HCT116 (cell line): Measurements from ENCODE around the gene NCBP1.

Experiments
- CBX3 ChIP-seq: IDR thresholded peaks from 2 replicates; pipeline ENCODE4 v1.6.1; 2012; ENCODE audit warnings: low read depth
- EZH2 ChIP-seq: fragments of 200-600 bp; sonication (generic); IDR thresholded peaks from 2 replicates; pipeline ENCODE4 v1.6.1; 2017; ENCODE audit warnings: antibody characterized with exemption, mixed run types
- JUND ChIP-seq: IDR thresholded peaks from 2 replicates; pipeline ENCODE4 v1.6.1; 2012
- POLR2A ChIP-seq: IDR thresholded peaks from 2 replicates; pipeline ENCODE4 v1.7.0; 2011; ENCODE audit warnings: borderline replicate concordance; ENCODE audit not compliant: insufficient read depth, insufficient read length; ENCODE audit errors: extremely low read depth
- RAD21 ChIP-seq: IDR thresholded peaks from 2 replicates; pipeline ENCODE4 v1.6.1; 2012; ENCODE audit warnings: low read depth, mild to moderate bottlenecking
- SRF ChIP-seq: IDR thresholded peaks from 2 replicates; pipeline ENCODE4 v1.6.1; 2012; ENCODE audit warnings: low read depth
- ZFX ChIP-seq: fragments of 450-650 bp; IDR thresholded peaks from 2 replicates; pipeline ENCODE4 v1.6.1; 2017
- TF ChIP-seq, protein P1 (sequence below), 3 experiments: fragments of 200-600 bp in 1 of 3; sonication (generic) in 1 of 3; IDR thresholded peaks in 2 of 3; conservative IDR thresholded peaks in 1 of 3; 2 replicates each; pipeline ENCODE4 v1.5.1; 2012 to 2017; ENCODE audit warnings: low read depth in 2 of 3, low read length in 2 of 3, antibody characterized with exemption in 1 of 3, borderline replicate concordance in 1 of 3, control low read depth in 1 of 3, mild to moderate bottlenecking in 1 of 3, mixed read lengths in 1 of 3, mixed run types in 1 of 3, moderate library complexity in 1 of 3; ENCODE audit not compliant: insufficient read depth in 1 of 3

- TF ChIP-seq, protein P1, sequence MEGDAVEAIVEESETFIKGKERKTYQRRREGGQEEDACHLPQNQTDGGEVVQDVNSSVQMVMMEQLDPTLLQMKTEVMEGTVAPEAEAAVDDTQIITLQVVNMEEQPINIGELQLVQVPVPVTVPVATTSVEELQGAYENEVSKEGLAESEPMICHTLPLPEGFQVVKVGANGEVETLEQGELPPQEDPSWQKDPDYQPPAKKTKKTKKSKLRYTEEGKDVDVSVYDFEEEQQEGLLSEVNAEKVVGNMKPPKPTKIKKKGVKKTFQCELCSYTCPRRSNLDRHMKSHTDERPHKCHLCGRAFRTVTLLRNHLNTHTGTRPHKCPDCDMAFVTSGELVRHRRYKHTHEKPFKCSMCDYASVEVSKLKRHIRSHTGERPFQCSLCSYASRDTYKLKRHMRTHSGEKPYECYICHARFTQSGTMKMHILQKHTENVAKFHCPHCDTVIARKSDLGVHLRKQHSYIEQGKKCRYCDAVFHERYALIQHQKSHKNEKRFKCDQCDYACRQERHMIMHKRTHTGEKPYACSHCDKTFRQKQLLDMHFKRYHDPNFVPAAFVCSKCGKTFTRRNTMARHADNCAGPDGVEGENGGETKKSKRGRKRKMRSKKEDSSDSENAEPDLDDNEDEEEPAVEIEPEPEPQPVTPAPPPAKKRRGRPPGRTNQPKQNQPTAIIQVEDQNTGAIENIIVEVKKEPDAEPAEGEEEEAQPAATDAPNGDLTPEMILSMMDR (IDR thresholded peaks at IDR 0.05 in 2 of 3, conservative IDR thresholded peaks at IDR 0.05 in 1 of 3; ENCODE audit: borderline replicate concordance in 1 of 3, insufficient read depth in 1 of 3, low read depth in 2 of 3, low read length in 2 of 3) = no peak
- no peak for TF ChIP-seq JUND
- TF ChIP-seq ZFX = no peak
- TF ChIP-seq SRF = no peak
- no peak for TF ChIP-seq EZH2
- no peak for TF ChIP-seq RAD21
- no peak for TF ChIP-seq POLR2A
- TF ChIP-seq CBX3 = no peak
Measured at GRCh38 chr9:97596906-97597305, 36.7 kb upstream of the NCBP1 start.
